Measurements from ENCODE around the gene SIPA1L3. TPM values are rescaled to one million over a fixed set of nuclear protein-coding genes. Genes with fewer than 3 reads are reported as not detected.

SIPA1L3 gene
- total and polyA plus RNA-seq, 2 experiments from 2014 or later = 15.7 to 54.1 TPM

DNA sequence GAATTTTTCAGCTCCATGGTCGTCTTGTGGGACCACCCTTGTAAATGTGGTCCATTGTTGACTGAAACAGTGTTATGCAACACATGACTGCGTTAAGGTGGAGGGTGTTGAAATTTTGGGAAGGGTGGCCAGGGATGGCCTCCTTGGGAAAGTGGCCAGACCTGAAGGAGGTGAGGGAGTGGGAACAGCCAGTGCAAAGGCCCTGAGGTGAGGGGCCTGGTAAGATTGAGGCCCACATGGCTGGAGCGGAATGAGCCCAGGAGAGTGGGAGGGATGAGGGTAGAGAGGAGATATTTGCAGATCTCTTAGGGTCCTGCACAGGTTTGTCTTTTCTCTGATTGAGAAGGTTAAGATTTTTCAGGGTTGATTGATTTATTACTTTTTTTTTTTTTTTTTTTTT, 18.2 kb downstream of the SIPA1L3 start (continued):
- TF ChIP-seq, protein P1, sequence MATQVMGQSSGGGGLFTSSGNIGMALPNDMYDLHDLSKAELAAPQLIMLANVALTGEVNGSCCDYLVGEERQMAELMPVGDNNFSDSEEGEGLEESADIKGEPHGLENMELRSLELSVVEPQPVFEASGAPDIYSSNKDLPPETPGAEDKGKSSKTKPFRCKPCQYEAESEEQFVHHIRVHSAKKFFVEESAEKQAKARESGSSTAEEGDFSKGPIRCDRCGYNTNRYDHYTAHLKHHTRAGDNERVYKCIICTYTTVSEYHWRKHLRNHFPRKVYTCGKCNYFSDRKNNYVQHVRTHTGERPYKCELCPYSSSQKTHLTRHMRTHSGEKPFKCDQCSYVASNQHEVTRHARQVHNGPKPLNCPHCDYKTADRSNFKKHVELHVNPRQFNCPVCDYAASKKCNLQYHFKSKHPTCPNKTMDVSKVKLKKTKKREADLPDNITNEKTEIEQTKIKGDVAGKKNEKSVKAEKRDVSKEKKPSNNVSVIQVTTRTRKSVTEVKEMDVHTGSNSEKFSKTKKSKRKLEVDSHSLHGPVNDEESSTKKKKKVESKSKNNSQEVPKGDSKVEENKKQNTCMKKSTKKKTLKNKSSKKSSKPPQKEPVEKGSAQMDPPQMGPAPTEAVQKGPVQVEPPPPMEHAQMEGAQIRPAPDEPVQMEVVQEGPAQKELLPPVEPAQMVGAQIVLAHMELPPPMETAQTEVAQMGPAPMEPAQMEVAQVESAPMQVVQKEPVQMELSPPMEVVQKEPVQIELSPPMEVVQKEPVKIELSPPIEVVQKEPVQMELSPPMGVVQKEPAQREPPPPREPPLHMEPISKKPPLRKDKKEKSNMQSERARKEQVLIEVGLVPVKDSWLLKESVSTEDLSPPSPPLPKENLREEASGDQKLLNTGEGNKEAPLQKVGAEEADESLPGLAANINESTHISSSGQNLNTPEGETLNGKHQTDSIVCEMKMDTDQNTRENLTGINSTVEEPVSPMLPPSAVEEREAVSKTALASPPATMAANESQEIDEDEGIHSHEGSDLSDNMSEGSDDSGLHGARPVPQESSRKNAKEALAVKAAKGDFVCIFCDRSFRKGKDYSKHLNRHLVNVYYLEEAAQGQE (IDR thresholded peaks at IDR 0.05; ENCODE audit: unreplicated experiment) = no peak
- no peak for TF ChIP-seq CREB1 (CRISPR knock-in tag; IDR thresholded peaks at IDR 0.05; ENCODE audit: low read depth)

- peaks cover 4% of the 10 kb centered on the region for H3F3A ChIP-seq (replicated peaks; ENCODE audit: low read depth)
- no peaks in the 10 kb centered on the region for H3K9me2 ChIP-seq (ENCODE audit: insufficient read depth)
- ATAC-seq (no peak), DNase-seq (ENCODE audit: low spot score) (no peak)
- no peaks in the 10 kb centered on the region for H3K27me3 ChIP-seq (ENCODE audit: insufficient read depth)
- no peak overlapping the region for H3K4me3 Mint-ChIP-seq
- no peak overlapping the region for H2AFZ ChIP-seq
- H3K36me3 Mint-ChIP-seq (ENCODE audit: low read depth) = peaks cover 17% of the 10 kb centered on the region
- H3K4me3 ChIP-seq = no peak overlapping the region
- no peaks in the 10 kb centered on the region; the same call in 1 of the 2 replicates for H4K20me1 ChIP-seq (replicated peaks; ENCODE audit: insufficient read depth)
- H3K4me1 Mint-ChIP-seq = peaks cover 47% of the 10 kb centered on the region
- no peak overlapping the region for H3K4me2 ChIP-seq
- H3K36me3 ChIP-seq (ENCODE audit: insufficient read depth) = no peaks in the 10 kb centered on the region
- H3K79me2 ChIP-seq (replicated peaks; ENCODE audit: insufficient read depth) = peaks cover 91% of the 10 kb centered on the region
- 0 out of 2 replicates have a peak overlapping the region, but pooled peaks have one; percentile 25 for H3K27ac Mint-ChIP-seq
- peaks cover 10% of the 10 kb centered on the region for H3K27me3 Mint-ChIP-seq (ENCODE audit: insufficient read depth, low read depth, poor library complexity)
- no peak overlapping the region for H3K27ac ChIP-seq (ENCODE audit: low read depth)
- H3K9me3 Mint-ChIP-seq = peaks cover 3% of the 10 kb centered on the region; the same call in 1 of the 3 replicates
- H3K4me1 ChIP-seq (ENCODE audit: insufficient read depth) = peaks cover 37% of the 10 kb centered on the region
- TF ChIP-seq, protein P2, sequence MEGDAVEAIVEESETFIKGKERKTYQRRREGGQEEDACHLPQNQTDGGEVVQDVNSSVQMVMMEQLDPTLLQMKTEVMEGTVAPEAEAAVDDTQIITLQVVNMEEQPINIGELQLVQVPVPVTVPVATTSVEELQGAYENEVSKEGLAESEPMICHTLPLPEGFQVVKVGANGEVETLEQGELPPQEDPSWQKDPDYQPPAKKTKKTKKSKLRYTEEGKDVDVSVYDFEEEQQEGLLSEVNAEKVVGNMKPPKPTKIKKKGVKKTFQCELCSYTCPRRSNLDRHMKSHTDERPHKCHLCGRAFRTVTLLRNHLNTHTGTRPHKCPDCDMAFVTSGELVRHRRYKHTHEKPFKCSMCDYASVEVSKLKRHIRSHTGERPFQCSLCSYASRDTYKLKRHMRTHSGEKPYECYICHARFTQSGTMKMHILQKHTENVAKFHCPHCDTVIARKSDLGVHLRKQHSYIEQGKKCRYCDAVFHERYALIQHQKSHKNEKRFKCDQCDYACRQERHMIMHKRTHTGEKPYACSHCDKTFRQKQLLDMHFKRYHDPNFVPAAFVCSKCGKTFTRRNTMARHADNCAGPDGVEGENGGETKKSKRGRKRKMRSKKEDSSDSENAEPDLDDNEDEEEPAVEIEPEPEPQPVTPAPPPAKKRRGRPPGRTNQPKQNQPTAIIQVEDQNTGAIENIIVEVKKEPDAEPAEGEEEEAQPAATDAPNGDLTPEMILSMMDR (conservative IDR thresholded peaks at IDR 0.05; ENCODE audit: low read depth in 2 of 2) = no peak
- TF ChIP-seq ZNF462 (CRISPR knock-in tag; IDR thresholded peaks at IDR 0.05) = no peak
- no peak for TF ChIP-seq EZH2 (IDR thresholded peaks at IDR 0.05; ENCODE audit: low read depth, unreplicated experiment)
- no peak for TF ChIP-seq EZH2phosphoT487 (IDR thresholded peaks at IDR 0.05; ENCODE audit: unreplicated experiment)
- TF ChIP-seq, protein P1 (IDR thresholded peaks at IDR 0.05; ENCODE audit: unreplicated experiment) = no peak
- no peak for TF ChIP-seq ZNF114 (CRISPR knock-in tag; IDR thresholded peaks at IDR 0.05)
- TF ChIP-seq ZNF331 (CRISPR knock-in tag; IDR thresholded peaks at IDR 0.05; ENCODE audit: low read depth) = no peak
- no peak for TF ChIP-seq POLR2AphosphoS5 (IDR thresholded peaks at IDR 0.05; ENCODE audit: low read depth)
- TF ChIP-seq JUNB (IDR thresholded peaks at IDR 0.05; ENCODE audit: unreplicated experiment) = no peak
Observed at GRCh38 chr19:37926255-37926654, 19.2 kb downstream of the SIPA1L3 start.

Measured in GM23338 (cell line).